GM13977 (cell line): Measurements from ENCODE around the gene PROB1.

Source experiments
- DNase-seq: peaks from one replicate; pipeline ENCODE4 v3.0.0; 2012; ENCODE audit warnings: low spot score
- in situ Hi-C: fragments of 300-500 bp; cut with MboI; formaldehyde crosslinking; loops from one replicate; pipeline ENCODE4 v1.12.0; 2022; ENCODE audit warnings: low sequenced_read_pairs, low pct_unique_long_range_greater_than_20kb, mixed read lengths, inconsistent platforms; ENCODE audit not compliant: unreplicated experiment
- TF ChIP-seq, protein P1 (sequence below): IDR thresholded peaks from 2 replicates; pipeline ENCODE4 v1.5.1; 2012; ENCODE audit warnings: mild to moderate bottlenecking, control low read depth; ENCODE audit not compliant: insufficient read depth; ENCODE audit errors: extremely low read depth, missing control alignments

The PROB1 gene

DNA sequence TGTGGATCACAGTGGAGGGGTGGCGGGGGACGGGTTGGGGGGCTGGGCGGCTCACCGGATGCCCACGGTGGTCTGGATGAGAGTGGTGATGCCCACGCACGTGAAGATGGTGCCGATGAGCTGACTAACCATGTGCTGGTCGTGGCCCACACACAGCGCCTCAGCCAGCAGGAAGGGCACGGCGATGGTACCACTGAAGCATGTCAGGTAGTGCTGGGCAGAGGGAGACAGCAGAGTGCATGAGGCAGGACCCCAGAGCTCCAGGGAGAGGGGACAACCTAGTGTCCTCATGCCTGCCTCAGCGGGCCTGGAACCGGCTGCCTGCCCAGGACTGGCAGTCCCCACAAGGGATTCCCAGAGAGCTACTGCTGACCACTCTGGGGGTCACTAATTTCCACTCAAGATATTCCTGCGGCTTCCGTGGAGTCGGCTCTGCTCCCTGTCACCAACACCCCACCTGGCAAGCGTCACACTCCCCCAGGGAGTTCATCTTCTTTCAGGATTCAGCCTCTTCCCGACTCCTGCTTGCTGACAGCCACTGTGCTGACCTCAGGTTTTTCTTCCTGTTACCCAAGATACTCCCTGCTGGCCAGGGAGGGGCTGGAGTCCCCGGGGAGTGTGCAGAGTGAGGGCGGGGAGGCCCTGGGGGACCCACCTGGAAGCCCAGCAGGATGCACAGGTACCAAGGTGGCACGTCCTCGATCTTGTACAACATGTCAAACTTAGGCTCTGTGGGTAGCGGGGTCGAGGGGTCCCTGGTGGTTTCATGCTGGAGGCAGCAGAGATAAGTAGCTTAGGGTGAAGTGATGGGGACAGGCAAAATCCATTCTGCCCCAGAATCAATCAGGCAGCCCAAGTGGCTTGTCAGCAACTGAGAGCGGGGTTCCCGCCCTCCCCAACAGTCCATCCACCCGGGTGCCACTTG, 12.8 kb downstream of the PROB1 start:
- in situ Hi-C loops, result no loop called here
- TF ChIP-seq, protein P1, sequence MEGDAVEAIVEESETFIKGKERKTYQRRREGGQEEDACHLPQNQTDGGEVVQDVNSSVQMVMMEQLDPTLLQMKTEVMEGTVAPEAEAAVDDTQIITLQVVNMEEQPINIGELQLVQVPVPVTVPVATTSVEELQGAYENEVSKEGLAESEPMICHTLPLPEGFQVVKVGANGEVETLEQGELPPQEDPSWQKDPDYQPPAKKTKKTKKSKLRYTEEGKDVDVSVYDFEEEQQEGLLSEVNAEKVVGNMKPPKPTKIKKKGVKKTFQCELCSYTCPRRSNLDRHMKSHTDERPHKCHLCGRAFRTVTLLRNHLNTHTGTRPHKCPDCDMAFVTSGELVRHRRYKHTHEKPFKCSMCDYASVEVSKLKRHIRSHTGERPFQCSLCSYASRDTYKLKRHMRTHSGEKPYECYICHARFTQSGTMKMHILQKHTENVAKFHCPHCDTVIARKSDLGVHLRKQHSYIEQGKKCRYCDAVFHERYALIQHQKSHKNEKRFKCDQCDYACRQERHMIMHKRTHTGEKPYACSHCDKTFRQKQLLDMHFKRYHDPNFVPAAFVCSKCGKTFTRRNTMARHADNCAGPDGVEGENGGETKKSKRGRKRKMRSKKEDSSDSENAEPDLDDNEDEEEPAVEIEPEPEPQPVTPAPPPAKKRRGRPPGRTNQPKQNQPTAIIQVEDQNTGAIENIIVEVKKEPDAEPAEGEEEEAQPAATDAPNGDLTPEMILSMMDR, result no peak
- DNase-seq, result no peak

GRCh38 chr5:139379626-139380449, 15.1 kb downstream of the PROB1 start:
- TF ChIP-seq, protein P1, result no peak
- in situ Hi-C loops, result no loop called here
- no peak for DNase-seq

DNA sequence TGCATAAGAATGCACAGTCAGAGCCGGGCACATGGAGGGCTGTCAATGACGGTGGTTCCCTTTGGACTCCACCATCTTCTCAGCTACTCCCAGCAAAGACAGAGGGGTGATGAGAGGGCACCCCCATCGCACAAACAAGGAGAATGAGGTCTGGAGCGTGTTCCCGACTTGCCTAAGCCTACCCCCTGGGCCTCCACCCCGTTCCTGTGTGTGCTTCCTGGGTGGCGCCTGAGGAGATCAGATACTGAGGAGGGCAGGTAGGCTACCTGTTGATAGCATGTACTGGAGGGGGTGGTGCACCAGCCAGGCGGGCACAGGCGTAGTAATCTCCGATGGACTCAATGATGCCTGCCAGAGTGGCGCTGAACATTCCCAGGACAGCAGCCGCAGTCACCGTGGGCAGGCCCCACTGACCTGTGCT, 16.0 kb downstream of the PROB1 start:
- in situ Hi-C loops, result no loop called here
- no peak for DNase-seq
- TF ChIP-seq, protein P1, result no peak

DNA sequence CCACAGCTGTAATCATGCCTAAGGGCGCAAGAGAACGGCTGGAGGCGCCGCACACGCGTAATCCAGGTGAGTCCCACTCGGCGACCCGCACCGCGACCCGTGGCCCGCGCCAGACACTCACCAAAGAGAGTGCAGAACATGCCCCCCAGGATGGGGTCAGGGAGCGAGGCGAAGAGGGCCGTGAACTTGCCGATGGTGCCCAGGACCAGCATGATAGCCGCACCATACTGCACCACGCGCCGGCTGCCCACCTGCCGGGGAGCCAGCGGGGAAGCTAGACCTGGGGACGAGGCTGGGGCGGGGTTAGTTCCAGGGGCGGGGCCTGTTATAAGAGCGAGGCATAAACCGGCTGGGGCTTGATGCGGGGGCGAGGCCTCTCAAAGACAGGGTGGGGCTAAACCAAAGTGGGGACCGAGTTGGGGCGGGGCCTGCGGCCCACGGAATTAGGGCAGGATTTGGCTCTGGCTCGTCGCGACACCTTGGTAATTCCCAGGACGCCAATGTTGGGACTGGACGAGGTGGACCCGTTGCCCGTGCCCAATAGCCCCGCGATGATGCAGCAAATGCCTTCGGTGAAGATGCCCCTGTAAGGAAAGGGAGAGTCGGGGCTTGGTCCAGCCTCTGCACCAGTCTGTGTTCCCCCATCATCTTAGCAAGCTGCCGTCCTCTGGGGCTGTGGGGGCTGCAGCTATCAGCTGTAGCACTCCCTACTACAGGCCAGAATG, 16.6 kb downstream of the PROB1 start:
- no peak for DNase-seq
- in situ Hi-C loops, result no loop called here

GRCh38 chr5:139377226-139377625, 17.7 kb downstream of the PROB1 start:
- TF ChIP-seq, protein P1, result no peak
- DNase-seq, result no peak

More for the DNA sequence above, 16.6 kb downstream of the PROB1 start:
- TF ChIP-seq, protein P1, result no peak

GRCh38 chr5:139376364-139376763, 18.5 kb downstream of the PROB1 start:
- TF ChIP-seq, protein P1, result no peak
- DNase-seq, result no peak
- in situ Hi-C loops, result no loop called here

More at GRCh38 chr5:139377226-139377625, 17.7 kb downstream of the PROB1 start:
- in situ Hi-C loops, result no loop called here
